GM12878 (cell line): ENCODE data around the gene FSTL4.

Experiments
- CBX5 ChIP-seq: sonication (generic); IDR thresholded peaks from 2 replicates; pipeline ENCODE4 v1.6.1; 2016; ENCODE audit warnings: low read depth, moderate library complexity, mild to moderate bottlenecking, inconsistent platforms
- ETV6 ChIP-seq, 2 experiments: fragments of 450-650 bp in 1 of 2; IDR thresholded peaks in 1 of 2; conservative IDR thresholded peaks in 1 of 2; 2 replicates each; pipeline ENCODE4 v1.6.1; 2014; ENCODE audit warnings: antibody characterized with exemption in 1 of 2, borderline replicate concordance in 1 of 2, low read depth in 1 of 2, mild to moderate bottlenecking in 1 of 2, moderate library complexity in 1 of 2
- FOXM1 ChIP-seq: IDR thresholded peaks from 2 replicates; pipeline ENCODE4 v1.6.1; 2012; ENCODE audit warnings: low read depth, mild to moderate bottlenecking, inconsistent platforms, low read length, moderate library complexity
- MTA3 ChIP-seq: IDR thresholded peaks from 2 replicates; pipeline ENCODE4 v1.6.1; 2012; ENCODE audit warnings: low read length, inconsistent platforms, borderline replicate concordance
- MYC ChIP-seq: IDR thresholded peaks from 2 replicates; pipeline ENCODE4 v1.6.1; 2011; ENCODE audit warnings: mild to moderate bottlenecking, low read length, moderate library complexity, inconsistent platforms; ENCODE audit not compliant: insufficient read depth, insufficient replicate concordance, insufficient read length, severe bottlenecking
- RELA ChIP-seq: fragments of 450-650 bp; IDR thresholded peaks from 2 replicates; pipeline ENCODE4 v1.8.0; 2014; ENCODE audit warnings: borderline replicate concordance; ENCODE audit not compliant: partially characterized antibody

- TF ChIP-seq FOXM1 (no peak), CBX5 (no peak), RELA (no peak), MTA3 (no peak), MYC (no peak), ETV6 (conservative IDR thresholded peaks at IDR 0.05 in 1 of 2, IDR thresholded peaks at IDR 0.05 in 1 of 2; ENCODE audit: borderline replicate concordance in 1 of 2, low read depth in 1 of 2) (no peak)
Measured at GRCh38 chr5:133658327-133658726, 46.0 kb upstream of the FSTL4 start.
